GM12878 (cell line): ENCODE results near the gene PIM2. TPM values are rescaled to one million over a fixed set of nuclear protein-coding genes. Genes with fewer than 3 reads are reported as not detected.

ENCODE experiments used
- ATAC-seq: fragments of 200-7000 bp; cut with Tn5 transposase; 3 replicates; pipeline ENCODE4 v1.9.1; 2020; ENCODE audit warnings: mild to moderate bottlenecking, moderate library complexity
- BruUV-seq: library from RNA; stranded (reverse); fragments of 400-500 nt; replicated peaks from 2 replicates; lab custom pipeline; 2021; lab: Mats Ljungman, UMichigan
- CTCF ChIA-PET: fragments of 300-600 bp; sonication (Branson Sonifier 250); formaldehyde crosslinking; extraction: SDS; loops from one replicate; lab custom pipeline; 2021; ENCODE audit warnings: inconsistent platforms; lab: Yijun Ruan, JAX
- POLR2A ChIA-PET: fragments of 350-600 bp; formaldehyde crosslinking; extraction: SDS; loops from one replicate; lab custom pipeline; 2021; ENCODE audit warnings: inconsistent platforms; lab: Charles Lee
- RAD21 ChIA-PET: fragments of 300-600 bp; sonication (Branson Sonifier 250); formaldehyde crosslinking; loops from one replicate; lab custom pipeline; 2023; ENCODE audit warnings: antibody characterized with exemption; ENCODE audit not compliant: unreplicated experiment; lab: Charles Lee
- SMC1A ChIA-PET: fragments of 300-600 bp; sonication (Branson Sonifier 250); formaldehyde crosslinking; loops from one replicate; lab custom pipeline; 2023; ENCODE audit not compliant: unreplicated experiment, uncharacterized antibody; lab: Charles Lee
- DNase-seq: peaks from one replicate; pipeline ENCODE4 v3.0.0-alpha.2; 2011; ENCODE audit warnings: low read depth, low spot score
- FAIRE-seq: peaks from 3 replicates; lab custom pipeline; 2011; peaks lifted over from hg19 to GRCh38; lab: Jason Lieb, UNC
- H2AFZ ChIP-seq: 2 replicates; pipeline ENCODE4 v1.6.0; 2011; ENCODE audit warnings: low read depth, low read length, control low read depth; ENCODE audit not compliant: control insufficient read depth
- H3K27ac ChIP-seq: 2 replicates; pipeline ENCODE4 v1.5.1; 2011; ENCODE audit warnings: control low read depth; ENCODE audit not compliant: control insufficient read depth, insufficient read depth
- H3K27me3 ChIP-seq, 2 experiments: replicated peaks in 1 of 2; 2 replicates each; pipeline versions ENCODE4 v1.6.0 to v1.6.1; 2011; ENCODE audit warnings: low read length in 1 of 2; ENCODE audit not compliant: control insufficient read depth in 2 of 2, insufficient read depth in 2 of 2
- H3K36me3 ChIP-seq, 2 experiments: 2 replicates each; pipeline ENCODE4 v1.5.1; 2011; ENCODE audit warnings: low read length in 1 of 2; ENCODE audit not compliant: control insufficient read depth in 2 of 2, insufficient read depth in 2 of 2
- H3K4me1 ChIP-seq: 2 replicates; pipeline ENCODE4 v1.6.1; 2011; ENCODE audit warnings: mild to moderate bottlenecking, low read length, moderate library complexity, mixed read lengths; ENCODE audit not compliant: control insufficient read depth, insufficient read depth
- H3K4me2 ChIP-seq: 2 replicates; pipeline ENCODE4 v1.6.0; 2011; ENCODE audit warnings: control low read depth; ENCODE audit not compliant: control insufficient read depth, insufficient read depth
- H3K4me3 ChIP-seq: fragments of 200-600 bp; sonication (generic); 2 replicates; pipeline ENCODE4 v1.5.1; 2016
- H3K79me2 ChIP-seq: 2 replicates; pipeline ENCODE4 v1.6.0; 2011; ENCODE audit warnings: low read length; ENCODE audit not compliant: control insufficient read depth, insufficient read depth
- H3K9ac ChIP-seq: 2 replicates; pipeline ENCODE4 v1.8.0; 2011; ENCODE audit warnings: low read length, control low read depth, mixed read lengths; ENCODE audit not compliant: control insufficient read depth, insufficient read depth
- H3K9me3 ChIP-seq: replicated peaks from 3 replicates; pipeline ENCODE4 v1.5.1; 2011; ENCODE audit warnings: mild to moderate bottlenecking, low read length; ENCODE audit not compliant: control insufficient read depth, insufficient read depth
- H4K20me1 ChIP-seq: 2 replicates; pipeline ENCODE4 v1.6.0; 2011; ENCODE audit not compliant: control insufficient read depth, insufficient read depth
- ATF7 ChIP-seq: fragments of 450-650 bp; IDR thresholded peaks from 2 replicates; pipeline ENCODE4 v1.6.1; 2016; ENCODE audit warnings: low read depth, mild to moderate bottlenecking
- BACH1 ChIP-seq: fragments of 450-650 bp; IDR thresholded peaks from 2 replicates; pipeline ENCODE4 v1.6.1; 2017; ENCODE audit warnings: mild to moderate bottlenecking, borderline replicate concordance
- BCL11A ChIP-seq: IDR thresholded peaks from 2 replicates; pipeline ENCODE4 v1.6.1; 2011; ENCODE audit warnings: low read depth, low read length
- CBFB ChIP-seq: IDR thresholded peaks from 2 replicates; pipeline ENCODE4 v1.6.1; 2016; ENCODE audit warnings: antibody characterized with exemption, low read depth
- DPF2 ChIP-seq: fragments of 450-650 bp; IDR thresholded peaks from 2 replicates; pipeline ENCODE4 v1.6.1; 2017; ENCODE audit warnings: mild to moderate bottlenecking
- FOXK2 ChIP-seq: fragments of 450-650 bp; IDR thresholded peaks from 2 replicates; pipeline ENCODE4 v1.6.1; 2017; ENCODE audit warnings: mild to moderate bottlenecking, moderate library complexity
- MTA3 ChIP-seq: IDR thresholded peaks from 2 replicates; pipeline ENCODE4 v1.6.1; 2012; ENCODE audit warnings: low read length, inconsistent platforms, borderline replicate concordance
- NFYB ChIP-seq: IDR thresholded peaks from 2 replicates; pipeline ENCODE4 v1.6.1; 2011; ENCODE audit warnings: low read depth, mild to moderate bottlenecking, low read length, improper control_type of control experiment, moderate library complexity; ENCODE audit not compliant: insufficient read depth
- PAX8 ChIP-seq: fragments of 450-650 bp; IDR thresholded peaks from 2 replicates; pipeline ENCODE4 v1.6.1; 2017; ENCODE audit warnings: mild to moderate bottlenecking, moderate library complexity
- POLR2A ChIP-seq: IDR thresholded peaks from 2 replicates; pipeline ENCODE4 v1.6.1; 2011; ENCODE audit warnings: low read depth, mild to moderate bottlenecking, low read length
- RUNX3 ChIP-seq: IDR thresholded peaks from 2 replicates; pipeline ENCODE4 v1.6.1; 2012; ENCODE audit warnings: low read length, inconsistent platforms
- SPI1 ChIP-seq: IDR thresholded peaks from 2 replicates; pipeline ENCODE4 v1.6.1; 2011; ENCODE audit warnings: low read depth, mild to moderate bottlenecking, low read length, moderate library complexity, borderline replicate concordance; ENCODE audit not compliant: insufficient read depth
- SRF ChIP-seq, 2 experiments: IDR thresholded peaks; 2 replicates each; pipeline ENCODE4 v1.6.1; 2011; ENCODE audit warnings: low read depth in 2 of 2, low read length in 2 of 2, mild to moderate bottlenecking in 1 of 2, moderate library complexity in 1 of 2
- ZBED1 ChIP-seq: IDR thresholded peaks from 2 replicates; pipeline ENCODE4 v1.6.1; 2016; ENCODE audit warnings: borderline replicate concordance
- ZSCAN29 ChIP-seq: fragments of 450-650 bp; IDR thresholded peaks from 2 replicates; pipeline ENCODE4 v1.6.1; 2017; ENCODE audit warnings: mild to moderate bottlenecking, moderate library complexity
- whole genome bisulfite sequencing: methylation state at CpG from one replicate; pipeline ENCODE4 v1.1.6; 2016; ENCODE audit warnings: low lambda C conversion rate; ENCODE audit not compliant: insufficient replicate concordance, insufficient coverage; ENCODE audit errors: missing lambda C conversion rate; 5-methylcytosine and 5-hydroxymethylcytosine counted together
- in situ Hi-C: fragments of 300-500 bp; cut with MboI; formaldehyde crosslinking; loops from 9 replicates; pipeline ENCODE4 v1.14.3; 2018; ENCODE audit warnings: mixed read lengths
- intact Hi-C: fragments of 100-400 bp; cut with micrococcal nuclease; formaldehyde crosslinking; loops from one replicate; pipeline ENCODE4 v1.14.2; 2022; ENCODE audit not compliant: unreplicated experiment
- polyA plus RNA-seq, 11 experiments: library from polyadenylated mRNA; depleted of rRNA in 4 of 11; unstranded in 6 of 11; stranded (reverse) in 5 of 11; fragments of >200 nt; fragmentation: Nextera tagmentation in 4 of 11; fragmentation: Illumina TruSeq in 1 of 11; extraction: Ambion mirVana in 4 of 11; extraction: Trizol in 1 of 11; gene quantifications; 1 replicate in 1 of 11; 2 replicates in 10 of 11; pipeline versions ENCODE4 v1.2.1 to v1.2.3, GENCODE V29; 2011 to 2016; ENCODE audit warnings: inconsistent platforms in 2 of 11, missing spikeins in 2 of 11, low read depth in 1 of 11
- total RNA-seq, 4 experiments: library from RNA; depleted of rRNA in 3 of 4; stranded (reverse); fragments of >200 nt in 3 of 4; fragmentation: Illumina TruSeq in 1 of 4; extraction: Trizol in 1 of 4; gene quantifications; 2 replicates each; pipeline versions ENCODE4 v1.2.1 to v1.2.3, GENCODE V29; 2013 to 2021
- TF ChIP-seq, protein P1 (sequence below): fragments of 450-650 bp; IDR thresholded peaks from 2 replicates; pipeline ENCODE4 v1.6.1; 2017; ENCODE audit warnings: mild to moderate bottlenecking
- TF ChIP-seq, protein P2 (sequence below): fragments of 450-650 bp; IDR thresholded peaks from 2 replicates; pipeline ENCODE4 v1.6.1; 2017; ENCODE audit warnings: mild to moderate bottlenecking, moderate library complexity

The PIM2 gene
- total and polyA plus RNA-seq, 10 of the 15 experiments (the other 5 are each of a cell fraction or from before 2014, with no cell fraction given), result 19.2 to 96.8 (median 32.3) TPM

- in situ Hi-C loops, result no loop called here
- SMC1A ChIA-PET, result interaction anchor here (1.0 to 2.3 kb wide), 2 partner anchors 16 to 18 kb away, joined by 3 to 12 read pairs; no protein-coding TSS in a partner anchor
- H3K36me3 ChIP-seq, result peaks cover 0 to 3% of the 10 kb centered on the region in 2 experiments; a peak in 1 of 4 replicates
Measured at GRCh38 chrX:48920718-48921104, 1.9 kb upstream of the PIM2 start.

More at GRCh38 chrX:48920718-48921104, 1.9 kb upstream of the PIM2 start:
- FAIRE-seq, result no peak
- Histone ChIP-seq H3K79me2 (peaks cover 30% of the 10 kb centered on the region), H4K20me1 (no peaks in the 10 kb centered on the region; the same call in 1 of the 2 replicates), H3K9ac (no peak overlapping the region; the same call in 1 of the 2 replicates), H2AFZ (no peak overlapping the region), H3K4me1 (peaks cover 9% of the 10 kb centered on the region), H3K27ac (peak overlapping the region; percentile 51), H3K4me2 (0 out of 2 replicates have a peak overlapping the region, but pooled peaks have one; percentile 56), H3K4me3 (no peak overlapping the region), H3K27me3 (no peaks in the 10 kb centered on the region), H3K9me3 (no peaks in the 10 kb centered on the region; the same call in 2 of the 3 replicates)
- no peak for ATAC-seq
- no TSS peak for BruUV-seq
- RAD21 ChIA-PET, result interaction anchor here (1.4 to 1.6 kb wide), 2 partner anchors 17 to 26 kb away, joined by 6 read pairs; no protein-coding TSS in a partner anchor
- POLR2A ChIA-PET, result interaction anchor here (1.1 to 2.9 kb wide), 3 partner anchors 16 to 225 kb away, joined by 3 to 21 read pairs (median 6); no protein-coding TSS in a partner anchor
- no peak for DNase-seq
- 72% methylated on average over 4 of the region's 4 CpGs for WGBS
- CTCF ChIA-PET, result interaction anchor here (1.1 to 1.4 kb wide), 2 partner anchors 16 to 26 kb away, joined by 3 to 4 read pairs; no protein-coding TSS in a partner anchor
- intact Hi-C loops, result no loop called here
- TF ChIP-seq BACH1 (no peak), ZSCAN29 (no peak), MTA3 (no peak), POLR2A (no peak), DPF2 (no peak), NFYB (no peak), ZBED1 (no peak), PAX8 (no peak), SRF (IDR thresholded peaks at IDR 0.05; ENCODE audit: low read depth in 2 of 2, low read length in 2 of 2) (no peak), FOXK2 (no peak), RUNX3 (no peak), BCL11A (no peak), SPI1 (no peak), CBFB (no peak), ATF7 (no peak)
- TF ChIP-seq, protein P1, sequence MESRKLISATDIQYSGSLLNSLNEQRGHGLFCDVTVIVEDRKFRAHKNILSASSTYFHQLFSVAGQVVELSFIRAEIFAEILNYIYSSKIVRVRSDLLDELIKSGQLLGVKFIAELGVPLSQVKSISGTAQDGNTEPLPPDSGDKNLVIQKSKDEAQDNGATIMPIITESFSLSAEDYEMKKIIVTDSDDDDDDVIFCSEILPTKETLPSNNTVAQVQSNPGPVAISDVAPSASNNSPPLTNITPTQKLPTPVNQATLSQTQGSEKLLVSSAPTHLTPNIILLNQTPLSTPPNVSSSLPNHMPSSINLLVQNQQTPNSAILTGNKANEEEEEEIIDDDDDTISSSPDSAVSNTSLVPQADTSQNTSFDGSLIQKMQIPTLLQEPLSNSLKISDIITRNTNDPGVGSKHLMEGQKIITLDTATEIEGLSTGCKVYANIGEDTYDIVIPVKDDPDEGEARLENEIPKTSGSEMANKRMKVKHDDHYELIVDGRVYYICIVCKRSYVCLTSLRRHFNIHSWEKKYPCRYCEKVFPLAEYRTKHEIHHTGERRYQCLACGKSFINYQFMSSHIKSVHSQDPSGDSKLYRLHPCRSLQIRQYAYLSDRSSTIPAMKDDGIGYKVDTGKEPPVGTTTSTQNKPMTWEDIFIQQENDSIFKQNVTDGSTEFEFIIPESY, result no peak
- TF ChIP-seq, protein P2, sequence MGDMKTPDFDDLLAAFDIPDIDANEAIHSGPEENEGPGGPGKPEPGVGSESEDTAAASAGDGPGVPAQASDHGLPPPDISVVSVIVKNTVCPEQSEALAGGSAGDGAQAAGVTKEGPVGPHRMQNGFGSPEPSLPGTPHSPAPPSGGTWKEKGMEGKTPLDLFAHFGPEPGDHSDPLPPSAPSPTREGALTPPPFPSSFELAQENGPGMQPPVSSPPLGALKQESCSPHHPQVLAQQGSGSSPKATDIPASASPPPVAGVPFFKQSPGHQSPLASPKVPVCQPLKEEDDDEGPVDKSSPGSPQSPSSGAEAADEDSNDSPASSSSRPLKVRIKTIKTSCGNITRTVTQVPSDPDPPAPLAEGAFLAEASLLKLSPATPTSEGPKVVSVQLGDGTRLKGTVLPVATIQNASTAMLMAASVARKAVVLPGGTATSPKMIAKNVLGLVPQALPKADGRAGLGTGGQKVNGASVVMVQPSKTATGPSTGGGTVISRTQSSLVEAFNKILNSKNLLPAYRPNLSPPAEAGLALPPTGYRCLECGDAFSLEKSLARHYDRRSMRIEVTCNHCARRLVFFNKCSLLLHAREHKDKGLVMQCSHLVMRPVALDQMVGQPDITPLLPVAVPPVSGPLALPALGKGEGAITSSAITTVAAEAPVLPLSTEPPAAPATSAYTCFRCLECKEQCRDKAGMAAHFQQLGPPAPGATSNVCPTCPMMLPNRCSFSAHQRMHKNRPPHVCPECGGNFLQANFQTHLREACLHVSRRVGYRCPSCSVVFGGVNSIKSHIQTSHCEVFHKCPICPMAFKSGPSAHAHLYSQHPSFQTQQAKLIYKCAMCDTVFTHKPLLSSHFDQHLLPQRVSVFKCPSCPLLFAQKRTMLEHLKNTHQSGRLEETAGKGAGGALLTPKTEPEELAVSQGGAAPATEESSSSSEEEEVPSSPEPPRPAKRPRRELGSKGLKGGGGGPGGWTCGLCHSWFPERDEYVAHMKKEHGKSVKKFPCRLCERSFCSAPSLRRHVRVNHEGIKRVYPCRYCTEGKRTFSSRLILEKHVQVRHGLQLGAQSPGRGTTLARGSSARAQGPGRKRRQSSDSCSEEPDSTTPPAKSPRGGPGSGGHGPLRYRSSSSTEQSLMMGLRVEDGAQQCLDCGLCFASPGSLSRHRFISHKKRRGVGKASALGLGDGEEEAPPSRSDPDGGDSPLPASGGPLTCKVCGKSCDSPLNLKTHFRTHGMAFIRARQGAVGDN, result no peak
- TF ChIP-seq, all 136 proteins: peak for 0
